ENCODE measurements around the gene TMEM259.

Gene TMEM259

GRCh38 chr19:1063030-1063908, 42.3 kb upstream of the TMEM259 start:
- POLR2A ChIA-PET (ENCODE audit: low non-redundant PET), result no interaction called here
- no peak for TF ChIP-seq CTCF (conservative IDR thresholded peaks at IDR 0.05; ENCODE audit: low read depth)
- CTCF ChIA-PET, result no interaction called here
- peak overlapping the region; percentile 83; the same call in 1 of the 2 replicates for H3K27ac ChIP-seq
- peak; percentile 39 for DNase-seq (ENCODE audit: low spot score)

- DNase-seq (ENCODE audit: low spot score), result peak; percentile 48
- ChIA-PET POLR2A (ENCODE audit: low non-redundant PET) (interaction anchor here (0.5 kb wide), 1 partner anchor 25 kb away, joined by 3 read pairs; no protein-coding TSS in a partner anchor), CTCF (no interaction called here)
- H3K27ac ChIP-seq, result peak overlapping the region; percentile 11; the same call in 1 of the 2 replicates
- no peak for TF ChIP-seq CTCF (conservative IDR thresholded peaks at IDR 0.05; ENCODE audit: low read depth)
Measured at GRCh38 chr19:1062387-1063029, 41.6 kb upstream of the TMEM259 start.

- ChIA-PET CTCF (no interaction called here), POLR2A (ENCODE audit: low non-redundant PET) (interaction anchor here (0.5 kb wide), 1 partner anchor 25 kb away, joined by 3 read pairs; no protein-coding TSS in a partner anchor)
- TF ChIP-seq CTCF (conservative IDR thresholded peaks at IDR 0.05; ENCODE audit: low read depth), result no peak
- DNase-seq (ENCODE audit: low spot score), result no peak
- H3K27ac ChIP-seq, result peak overlapping the region; percentile 11
Measured at GRCh38 chr19:1061987-1062386, 41.1 kb upstream of the TMEM259 start.

- ChIA-PET CTCF (no interaction called here), POLR2A (ENCODE audit: low non-redundant PET) (no interaction called here)
- no peak for TF ChIP-seq CTCF (conservative IDR thresholded peaks at IDR 0.05; ENCODE audit: low read depth)
Measured at GRCh38 chr19:1060689-1061088, 39.8 kb upstream of the TMEM259 start.

GRCh38 chr19:1058112-1058511, 37.2 kb upstream of the TMEM259 start:
- POLR2A ChIA-PET (ENCODE audit: low non-redundant PET), result interaction anchor here (0.5 kb wide), 1 partner anchor 155 kb away, joined by 3 read pairs; no protein-coding TSS in a partner anchor
- TF ChIP-seq CTCF (conservative IDR thresholded peaks at IDR 0.05; ENCODE audit: low read depth), result no peak
- H3K27ac ChIP-seq, result no peak overlapping the region
- CTCF ChIA-PET, result no interaction called here
- no peak for DNase-seq (ENCODE audit: low spot score)

More at GRCh38 chr19:1060689-1061088, 39.8 kb upstream of the TMEM259 start:
- H3K27ac ChIP-seq, result 0 out of 2 replicates have a peak overlapping the region, but pooled peaks have one; percentile 11
- no peak for DNase-seq (ENCODE audit: low spot score)

- ChIA-PET POLR2A (ENCODE audit: low non-redundant PET) (no interaction called here), CTCF (interaction anchor here (0.7 kb wide), 1 partner anchor 20 kb away, joined by 3 read pairs; no protein-coding TSS in a partner anchor)
- no peak for DNase-seq (ENCODE audit: low spot score)
- H3K27ac ChIP-seq, result 0 out of 2 replicates have a peak overlapping the region, but pooled peaks have one; percentile 18
- TF ChIP-seq CTCF (conservative IDR thresholded peaks at IDR 0.05; ENCODE audit: low read depth), result peak; percentile 33
Measured at GRCh38 chr19:1057176-1057855, 36.4 kb upstream of the TMEM259 start.

Data from RWPE1 (cell line).